OCI-M2 (cell line): ENCODE results near the gene EIF3D.

Experiments
- DNase-seq: peaks from one replicate; lab custom pipeline; 2025; ENCODE audit not compliant: unreplicated experiment; lab: John Stamatoyannopoulos, UW

The EIF3D gene

GRCh38 chr22:36506637-36507517 lies 22.1 kb downstream of the EIF3D start, which contains the start of gene FOXRED2:
TSS of gene FOXRED2 (minus strand) at chr22:36507040. CDS start at chr22:36506422, 618 bp downstream.
- DNase-seq: peak; percentile 55

- no peak for DNase-seq
These were observed 22.8 kb downstream of the EIF3D start for GRCh38 chr22:36505998-36506635.

- DNase-seq: no peak
These were observed 30.9 kb downstream of the EIF3D start for GRCh38 chr22:36497910-36498665.

- DNase-seq: no peak
These were observed 35.3 kb downstream of the EIF3D start for GRCh38 chr22:36493690-36494110.

- no peak for DNase-seq
These were observed 36.9 kb downstream of the EIF3D start for GRCh38 chr22:36492109-36492508.

- DNase-seq: no peak
These were observed 37.8 kb downstream of the EIF3D start for GRCh38 chr22:36491155-36491554.

GRCh38 chr22:36486619-36487384 lies 42.2 kb downstream of the EIF3D start:
- DNase-seq: no peak

GRCh38 chr22:36481393-36482168 lies 47.4 kb downstream of the EIF3D start, which contains the start of gene TXN2:
TSS of gene TXN2 (minus strand) at chr22:36481640. CDS start at chr22:36480837, 803 bp downstream.
- peak; percentile 43 for DNase-seq

- DNase-seq: no peak
These were observed 48.0 kb downstream of the EIF3D start for GRCh38 chr22:36480941-36481392.

GRCh38 chr22:36478966-36479365 lies 50.0 kb downstream of the EIF3D start:
- peak; percentile 38 for DNase-seq

GRCh38 chr22:36475341-36475740 lies 53.6 kb downstream of the EIF3D start:
- no peak for DNase-seq

- DNase-seq: no peak
These were observed 56.3 kb downstream of the EIF3D start for GRCh38 chr22:36472689-36473088.

- no peak for DNase-seq
These were observed 57.6 kb downstream of the EIF3D start for GRCh38 chr22:36471341-36471821.

- no peak for DNase-seq
These were observed 58.0 kb downstream of the EIF3D start for GRCh38 chr22:36470994-36471331.

- DNase-seq: peak; percentile 22
These were observed 58.6 kb downstream of the EIF3D start for GRCh38 chr22:36470162-36470993.

- DNase-seq: no peak
These were observed 59.8 kb downstream of the EIF3D start for GRCh38 chr22:36469094-36469710.

GRCh38 chr22:36467946-36468345 lies 61.0 kb downstream of the EIF3D start:
- peak; percentile 23 for DNase-seq

- DNase-seq: no peak
These were observed 61.7 kb downstream of the EIF3D start for GRCh38 chr22:36467042-36467810.
